HepG2 (cell line): ENCODE results near the gene MOB4. TPM values are rescaled to one million over a fixed set of nuclear protein-coding genes. Genes with fewer than 3 reads are reported as not detected.

ENCODE experiments used
- KLF16 ChIP-seq, 2 experiments: sonication (generic) in 1 of 2; formaldehyde crosslinking in 1 of 2; IDR thresholded peaks; 2 replicates each; pipeline versions ENCODE4 v1.6.1 to v1.8.0; 2016 to 2023; ENCODE audit warnings: missing genetic modification reagents in 2 of 2, missing compliant biosample characterization in 1 of 2
- NFIB ChIP-seq: sonication (generic); formaldehyde crosslinking; IDR thresholded peaks from 2 replicates; pipeline ENCODE4 v1.9.0; 2021; ENCODE audit warnings: missing genetic modification reagents, mild to moderate bottlenecking, borderline replicate concordance
- NRL ChIP-seq: sonication (generic); formaldehyde crosslinking; IDR thresholded peaks from 2 replicates; pipeline ENCODE4 v1.5.0; 2020; ENCODE audit warnings: missing genetic modification reagents, mild to moderate bottlenecking, moderate library complexity, borderline replicate concordance
- POGZ ChIP-seq: sonication (generic); formaldehyde crosslinking; IDR thresholded peaks from 2 replicates; pipeline ENCODE4 v1.4.0; 2020; ENCODE audit warnings: mild to moderate bottlenecking, missing genetic modification reagents
- RARG ChIP-seq: sonication (generic); formaldehyde crosslinking; IDR thresholded peaks from 2 replicates; pipeline ENCODE4 v1.4.0; 2020; ENCODE audit warnings: low read depth, mild to moderate bottlenecking, missing genetic modification reagents
- RBAK ChIP-seq: sonication (generic); formaldehyde crosslinking; IDR thresholded peaks from 2 replicates; pipeline ENCODE4 v1.5.1; 2020; ENCODE audit warnings: mild to moderate bottlenecking, missing genetic modification reagents
- RFX3 ChIP-seq: IDR thresholded peaks from 2 replicates; pipeline ENCODE4 v1.6.1; 2016; ENCODE audit warnings: missing biosample characterization, missing genetic modification reagents
- SUZ12 ChIP-seq: fragments of 150-350 bp; IDR thresholded peaks from 2 replicates; pipeline ENCODE4 v1.6.1; 2014; ENCODE audit warnings: low read depth, low read length
- ZNF317 ChIP-seq: sonication (generic); formaldehyde crosslinking; IDR thresholded peaks from 2 replicates; pipeline ENCODE4 v1.5.0; 2020; ENCODE audit warnings: mild to moderate bottlenecking, missing genetic modification reagents
- ZNF577 ChIP-seq: sonication (generic); formaldehyde crosslinking; IDR thresholded peaks from 2 replicates; pipeline ENCODE4 v1.4.0; 2020; ENCODE audit warnings: mild to moderate bottlenecking, low read depth, missing genetic modification reagents, borderline replicate concordance
- polyA plus RNA-seq, 8 experiments: library from polyadenylated mRNA; depleted of rRNA in 3 of 8; stranded (reverse) in 7 of 8; unstranded in 1 of 8; fragments of >200 nt; fragmentation: Illumina TruSeq in 4 of 8; extraction: Trizol in 4 of 8; gene quantifications; 2 replicates each; pipeline versions ENCODE4 v1.2.1 to v1.2.3, GENCODE V29; 2011 to 2016; ENCODE audit warnings: low read depth in 4 of 8, missing spikeins in 1 of 8, mixed read lengths in 1 of 8; ENCODE audit not compliant: insufficient read depth in 1 of 8
- total RNA-seq, 5 experiments: library from RNA; depleted of rRNA; stranded (reverse); fragments of >200 nt; fragmentation: Illumina TruSeq; extraction: Trizol; gene quantifications; 2 replicates each; pipeline ENCODE4 v1.2.3, GENCODE V29; 2016; ENCODE audit warnings: low read depth in 1 of 5
- TF ChIP-seq, protein P1 (sequence below): sonication (generic); formaldehyde crosslinking; IDR thresholded peaks from 2 replicates; pipeline ENCODE4 v1.8.1; 2022; ENCODE audit warnings: mild to moderate bottlenecking, missing genetic modification reagents
- TF ChIP-seq, protein P2 (sequence below): sonication (generic); formaldehyde crosslinking; IDR thresholded peaks from 2 replicates; pipeline ENCODE4 v1.8.1; 2023; ENCODE audit warnings: mild to moderate bottlenecking, missing genetic modification reagents
- TF ChIP-seq, protein P3 (sequence below): IDR thresholded peaks from 2 replicates; pipeline ENCODE4 v1.6.1; 2016; ENCODE audit warnings: low read depth
- TF ChIP-seq, protein P4 (sequence below), 2 experiments: sonication (generic) in 1 of 2; formaldehyde crosslinking in 1 of 2; IDR thresholded peaks; 2 replicates each; pipeline versions ENCODE4 v1.6.1 to v1.9.0; 2014 to 2022; ENCODE audit warnings: antibody characterized with exemption in 1 of 2, borderline replicate concordance in 1 of 2, inconsistent platforms in 1 of 2, low read depth in 1 of 2, missing genetic modification reagents in 1 of 2
- TF ChIP-seq, protein P5 (sequence below): sonication (generic); formaldehyde crosslinking; IDR thresholded peaks from 2 replicates; pipeline ENCODE4 v1.5.1; 2020; ENCODE audit warnings: missing genetic modification reagents, mild to moderate bottlenecking, borderline replicate concordance

Gene MOB4
- total and polyA plus RNA-seq, 2 of the 13 experiments (the other 11 are each of a cell fraction or from before 2014, with no cell fraction given) = 35.7 to 38.6 TPM

DNA sequence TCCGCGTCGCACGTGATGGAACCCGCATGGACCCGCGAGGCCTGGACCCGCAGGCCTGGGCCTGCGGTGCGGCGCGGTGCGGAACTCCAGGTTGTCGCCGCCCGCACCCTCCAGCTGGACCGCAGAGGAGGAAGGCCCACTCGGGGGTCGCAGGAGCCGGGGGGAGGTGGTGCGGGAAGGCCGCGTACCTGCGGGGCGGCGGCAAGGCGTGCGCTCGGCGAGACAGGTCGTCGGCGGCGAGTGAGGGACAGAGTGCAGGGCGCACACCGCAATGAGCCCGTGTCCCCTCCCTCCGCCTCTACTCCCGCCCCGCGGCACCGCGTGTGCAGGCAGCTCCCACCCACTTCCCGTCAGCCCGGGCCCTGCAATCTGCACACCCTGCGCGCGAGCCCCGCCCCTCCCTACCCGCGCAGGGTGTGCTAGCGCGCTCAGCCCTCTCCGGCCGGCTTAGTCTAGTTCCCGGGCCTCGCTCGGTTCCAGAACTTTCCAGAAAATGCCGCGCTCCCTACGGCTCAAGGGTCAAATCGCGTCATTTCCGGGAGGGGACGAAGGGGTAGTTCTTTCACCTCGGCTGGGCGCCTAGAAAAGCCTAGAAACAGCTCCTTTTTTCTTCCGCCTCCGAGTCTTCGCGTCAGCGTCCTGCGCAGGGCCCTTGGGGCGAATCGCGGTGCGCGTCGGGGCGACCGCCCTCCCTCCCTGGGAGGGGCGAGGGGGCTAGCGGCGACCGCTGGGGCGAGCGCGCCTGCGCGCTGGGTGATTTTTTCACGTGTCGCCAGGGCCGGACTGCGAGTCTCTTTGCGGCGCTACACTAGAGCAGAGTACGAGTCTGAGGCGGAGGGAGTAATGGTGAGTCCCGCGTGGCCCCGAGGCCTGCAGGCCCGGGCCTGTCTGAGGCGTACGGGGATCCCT, 16.0 kb upstream of the MOB4 start, which contains the start of the genes HSPD1 and HSPE1 (continued):
- TF ChIP-seq, protein P1, sequence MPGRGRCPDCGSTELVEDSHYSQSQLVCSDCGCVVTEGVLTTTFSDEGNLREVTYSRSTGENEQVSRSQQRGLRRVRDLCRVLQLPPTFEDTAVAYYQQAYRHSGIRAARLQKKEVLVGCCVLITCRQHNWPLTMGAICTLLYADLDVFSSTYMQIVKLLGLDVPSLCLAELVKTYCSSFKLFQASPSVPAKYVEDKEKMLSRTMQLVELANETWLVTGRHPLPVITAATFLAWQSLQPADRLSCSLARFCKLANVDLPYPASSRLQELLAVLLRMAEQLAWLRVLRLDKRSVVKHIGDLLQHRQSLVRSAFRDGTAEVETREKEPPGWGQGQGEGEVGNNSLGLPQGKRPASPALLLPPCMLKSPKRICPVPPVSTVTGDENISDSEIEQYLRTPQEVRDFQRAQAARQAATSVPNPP = peak; percentile 85; the same call in 1 of the 2 replicates
- TF ChIP-seq RARG (CRISPR knock-in tag) (0 out of 2 replicates have a peak, but pooled peaks have one; percentile 26), ZNF577 (CRISPR knock-in tag) (peak; percentile 88; the same call in 1 of the 2 replicates), RBAK (no peak), KLF16 (CRISPR knock-in tag; IDR thresholded peaks at IDR 0.05) (peak; percentile 47 to 84; a peak in 2 of 4 replicates), ZNF317 (CRISPR knock-in tag) (peak; percentile 94), SUZ12 (no peak), RFX3 (CRISPR knock-in tag) (no peak; the same call in 1 of the 2 replicates), POGZ (CRISPR knock-in tag) (peak; percentile 94), NRL (CRISPR knock-in tag) (peak; percentile 63), NFIB (CRISPR knock-in tag) (peak; percentile 96)
- TF ChIP-seq, protein P2, sequence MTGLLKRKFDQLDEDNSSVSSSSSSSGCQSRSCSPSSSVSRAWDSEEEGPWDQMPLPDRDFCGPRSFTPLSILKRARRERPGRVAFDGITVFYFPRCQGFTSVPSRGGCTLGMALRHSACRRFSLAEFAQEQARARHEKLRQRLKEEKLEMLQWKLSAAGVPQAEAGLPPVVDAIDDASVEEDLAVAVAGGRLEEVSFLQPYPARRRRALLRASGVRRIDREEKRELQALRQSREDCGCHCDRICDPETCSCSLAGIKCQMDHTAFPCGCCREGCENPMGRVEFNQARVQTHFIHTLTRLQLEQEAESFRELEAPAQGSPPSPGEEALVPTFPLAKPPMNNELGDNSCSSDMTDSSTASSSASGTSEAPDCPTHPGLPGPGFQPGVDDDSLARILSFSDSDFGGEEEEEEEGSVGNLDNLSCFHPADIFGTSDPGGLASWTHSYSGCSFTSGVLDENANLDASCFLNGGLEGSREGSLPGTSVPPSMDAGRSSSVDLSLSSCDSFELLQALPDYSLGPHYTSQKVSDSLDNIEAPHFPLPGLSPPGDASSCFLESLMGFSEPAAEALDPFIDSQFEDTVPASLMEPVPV (CRISPR knock-in tag) = 0 out of 2 replicates have a peak, but pooled peaks have one; percentile 53
- TF ChIP-seq, protein P3, sequence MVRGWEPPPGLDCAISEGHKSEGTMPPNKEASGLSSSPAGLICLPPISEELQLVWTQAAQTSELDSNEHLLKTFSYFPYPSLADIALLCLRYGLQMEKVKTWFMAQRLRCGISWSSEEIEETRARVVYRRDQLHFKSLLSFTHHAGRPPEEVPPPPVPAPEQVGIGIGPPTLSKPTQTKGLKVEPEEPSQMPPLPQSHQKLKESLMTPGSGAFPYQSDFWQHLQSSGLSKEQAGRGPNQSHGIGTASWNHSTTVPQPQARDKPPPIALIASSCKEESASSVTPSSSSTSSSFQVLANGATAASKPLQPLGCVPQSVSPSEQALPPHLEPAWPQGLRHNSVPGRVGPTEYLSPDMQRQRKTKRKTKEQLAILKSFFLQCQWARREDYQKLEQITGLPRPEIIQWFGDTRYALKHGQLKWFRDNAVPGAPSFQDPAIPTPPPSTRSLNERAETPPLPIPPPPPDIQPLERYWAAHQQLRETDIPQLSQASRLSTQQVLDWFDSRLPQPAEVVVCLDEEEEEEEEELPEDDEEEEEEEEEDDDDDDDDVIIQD (CRISPR knock-in tag) = peak; percentile 69
- TF ChIP-seq, protein P4, sequence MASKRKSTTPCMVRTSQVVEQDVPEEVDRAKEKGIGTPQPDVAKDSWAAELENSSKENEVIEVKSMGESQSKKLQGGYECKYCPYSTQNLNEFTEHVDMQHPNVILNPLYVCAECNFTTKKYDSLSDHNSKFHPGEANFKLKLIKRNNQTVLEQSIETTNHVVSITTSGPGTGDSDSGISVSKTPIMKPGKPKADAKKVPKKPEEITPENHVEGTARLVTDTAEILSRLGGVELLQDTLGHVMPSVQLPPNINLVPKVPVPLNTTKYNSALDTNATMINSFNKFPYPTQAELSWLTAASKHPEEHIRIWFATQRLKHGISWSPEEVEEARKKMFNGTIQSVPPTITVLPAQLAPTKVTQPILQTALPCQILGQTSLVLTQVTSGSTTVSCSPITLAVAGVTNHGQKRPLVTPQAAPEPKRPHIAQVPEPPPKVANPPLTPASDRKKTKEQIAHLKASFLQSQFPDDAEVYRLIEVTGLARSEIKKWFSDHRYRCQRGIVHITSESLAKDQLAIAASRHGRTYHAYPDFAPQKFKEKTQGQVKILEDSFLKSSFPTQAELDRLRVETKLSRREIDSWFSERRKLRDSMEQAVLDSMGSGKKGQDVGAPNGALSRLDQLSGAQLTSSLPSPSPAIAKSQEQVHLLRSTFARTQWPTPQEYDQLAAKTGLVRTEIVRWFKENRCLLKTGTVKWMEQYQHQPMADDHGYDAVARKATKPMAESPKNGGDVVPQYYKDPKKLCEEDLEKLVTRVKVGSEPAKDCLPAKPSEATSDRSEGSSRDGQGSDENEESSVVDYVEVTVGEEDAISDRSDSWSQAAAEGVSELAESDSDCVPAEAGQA (IDR thresholded peaks at IDR 0.05; ENCODE audit: low read depth) = peak; percentile 95
- TF ChIP-seq, protein P4 (CRISPR knock-in tag; IDR thresholded peaks at IDR 0.05; ENCODE audit: borderline replicate concordance) = peak; percentile 92; the same call in 1 of the 2 replicates
- TF ChIP-seq, protein P5, sequence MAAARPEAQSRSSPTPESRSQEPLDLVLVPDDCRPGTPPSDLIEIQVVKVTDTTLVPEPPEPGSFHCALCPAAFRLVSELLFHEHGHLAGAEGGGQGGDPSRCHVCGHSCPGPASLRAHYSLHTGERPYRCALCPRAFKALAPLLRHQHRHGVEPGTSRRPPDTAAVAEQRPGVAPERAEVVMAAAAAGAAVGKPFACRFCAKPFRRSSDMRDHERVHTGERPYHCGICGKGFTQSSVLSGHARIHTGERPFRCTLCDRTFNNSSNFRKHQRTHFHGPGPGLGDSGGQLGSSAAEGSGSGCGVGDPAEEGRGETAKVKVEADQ = peak; percentile 93
